ENCODE results near the gene CMSS1. TPM values are rescaled to one million over a fixed set of nuclear protein-coding genes. Genes with fewer than 3 reads are reported as not detected.

CMSS1 gene
- total RNA-seq, 1 experiment from 2014 or later = 64.1 TPM

- Histone ChIP-seq H3K36me3 (ENCODE audit: control insufficient read depth in 1 of 2, insufficient read depth in 2 of 2, low read length in 2 of 2) (no peaks in the 10 kb centered on the region), H3K9me3 (ENCODE audit: control insufficient read depth in 1 of 2, insufficient read depth in 1 of 2, low read depth in 1 of 2, low read length in 2 of 2) (no peaks in the 10 kb centered on the region), H3K9me2 (ENCODE audit: insufficient read depth) (no peaks in the 10 kb centered on the region), H4K20me1 (ENCODE audit: insufficient read depth) (no peaks in the 10 kb centered on the region), H3K79me2 (ENCODE audit: insufficient read depth, low read length) (no peaks in the 10 kb centered on the region), H3K4me3 (replicated peaks in 1 of 2; ENCODE audit: low read depth in 1 of 2, low read length in 2 of 2) (no peak overlapping the region), H3K27me3 (ENCODE audit: insufficient read depth, low read length) (peaks cover 42% of the 10 kb centered on the region; the same call in 1 of the 2 replicates), H3K4me2 (ENCODE audit: low read length) (no peak overlapping the region), H3K9ac (ENCODE audit: low read length) (no peak overlapping the region), H2AFZ (ENCODE audit: low read depth, low read length, poor library complexity, severe bottlenecking) (no peak overlapping the region), H3K4me1 (ENCODE audit: control insufficient read depth in 1 of 2, insufficient read depth in 2 of 2, low read length in 2 of 2) (no peaks in the 10 kb centered on the region), H3K27ac (ENCODE audit: low read depth, low read length) (no peak overlapping the region)
- intact Hi-C loops (cut with micrococcal nuclease) = no loop called here
- ChIA-PET POLR2A (no interaction called here), CTCF (no interaction called here), RAD21 (ENCODE audit: low non-redundant PET in 1 of 2, low total read pairs in 2 of 2, uncharacterized antibody in 2 of 2, unreplicated experiment in 2 of 2) (no interaction called here)
- ATAC-seq (no peak), DNase-seq (ENCODE audit: low read depth, low spot score) (no peak)
- no TSS peak for BruUV-seq (replicated peaks)
- no peak for TF ChIP-seq EZH2phosphoT487 (IDR thresholded peaks at IDR 0.05; ENCODE audit: borderline replicate concordance)
- no peak for TF ChIP-seq JUND (IDR thresholded peaks at IDR 0.05)
- TF ChIP-seq REST (IDR thresholded peaks at IDR 0.05; ENCODE audit: low read depth) = no peak
- no peak for TF ChIP-seq YY1 (IDR thresholded peaks at IDR 0.05; ENCODE audit: extremely low read depth, insufficient replicate concordance, low read depth, low read length)
- no peak for TF ChIP-seq EZH2 (IDR thresholded peaks at IDR 0.05)
- TF ChIP-seq ZNF274 (IDR thresholded peaks at IDR 0.05; ENCODE audit: low read depth, low read length) = no peak
- no peak for TF ChIP-seq CEBPB (IDR thresholded peaks at IDR 0.05; ENCODE audit: low read depth)
- no peak for TF ChIP-seq SRF (IDR thresholded peaks at IDR 0.05; ENCODE audit: low read depth)
- no peak for TF ChIP-seq ZBTB33 (IDR thresholded peaks at IDR 0.05; ENCODE audit: extremely low read depth, insufficient replicate concordance, low read length)
These were observed 48.7 kb upstream of the CMSS1 start for GRCh38 chr3:99768808-99769501.
